NCI-H1694 treated with DMSO at 0.1 percent for 48 hours (cell line): ENCODE measurements around the gene PFN3.

Source experiments
- DNase-seq: peaks from one replicate; lab custom pipeline; 2025; lab: John Stamatoyannopoulos, UW

Gene PFN3

DNA sequence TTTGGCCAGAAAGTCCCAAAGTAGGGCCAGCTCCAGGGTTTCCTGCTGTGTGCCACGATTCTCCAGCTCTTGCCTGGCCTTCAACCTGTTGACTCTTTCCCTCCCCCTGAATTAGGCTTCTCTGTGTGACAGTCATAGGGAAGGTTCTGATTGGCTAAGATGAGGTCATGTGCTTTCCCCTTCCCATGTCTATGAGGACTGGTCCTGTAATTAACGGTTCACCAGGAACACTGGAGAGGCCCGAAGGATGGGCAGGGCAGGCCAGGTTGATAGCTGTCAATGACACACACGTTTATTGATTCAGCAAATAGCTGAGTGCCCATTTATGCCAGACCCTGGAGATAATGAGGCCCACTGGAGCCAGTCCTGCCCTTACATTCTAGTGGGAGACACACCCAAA lies 37.2 kb upstream of the PFN3 start:
- no peak for DNase-seq

DNA sequence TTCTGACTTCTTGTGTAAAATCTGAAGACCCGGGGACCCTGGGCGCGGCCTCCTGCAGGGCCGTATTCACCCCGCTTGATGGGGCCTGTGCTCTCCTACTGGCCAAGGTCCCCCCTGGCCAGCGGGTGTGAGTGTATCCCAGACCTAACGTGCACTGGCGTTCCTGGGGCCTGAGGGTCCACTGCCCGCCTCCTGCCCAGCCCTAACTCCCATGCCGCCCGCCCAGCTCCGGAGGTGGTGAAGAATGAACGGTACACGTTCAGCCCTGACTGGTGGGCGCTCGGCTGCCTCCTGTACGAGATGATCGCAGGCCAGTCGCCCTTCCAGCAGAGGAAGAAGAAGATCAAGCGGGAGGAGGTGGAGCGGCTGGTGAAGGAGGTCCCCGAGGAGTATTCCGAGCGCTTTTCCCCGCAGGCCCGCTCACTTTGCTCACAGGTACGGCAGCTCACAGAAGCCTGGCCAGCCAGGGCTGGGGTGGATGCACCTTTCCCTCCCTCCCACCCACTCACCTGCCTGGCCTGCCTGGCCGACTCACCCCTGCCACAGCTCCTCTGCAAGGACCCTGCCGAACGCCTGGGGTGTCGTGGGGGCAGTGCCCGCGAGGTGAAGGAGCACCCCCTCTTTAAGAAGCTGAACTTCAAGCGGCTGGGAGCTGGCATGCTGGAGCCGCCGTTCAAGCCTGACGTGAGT lies 35.5 kb upstream of the PFN3 start:
- no peak for DNase-seq

DNA sequence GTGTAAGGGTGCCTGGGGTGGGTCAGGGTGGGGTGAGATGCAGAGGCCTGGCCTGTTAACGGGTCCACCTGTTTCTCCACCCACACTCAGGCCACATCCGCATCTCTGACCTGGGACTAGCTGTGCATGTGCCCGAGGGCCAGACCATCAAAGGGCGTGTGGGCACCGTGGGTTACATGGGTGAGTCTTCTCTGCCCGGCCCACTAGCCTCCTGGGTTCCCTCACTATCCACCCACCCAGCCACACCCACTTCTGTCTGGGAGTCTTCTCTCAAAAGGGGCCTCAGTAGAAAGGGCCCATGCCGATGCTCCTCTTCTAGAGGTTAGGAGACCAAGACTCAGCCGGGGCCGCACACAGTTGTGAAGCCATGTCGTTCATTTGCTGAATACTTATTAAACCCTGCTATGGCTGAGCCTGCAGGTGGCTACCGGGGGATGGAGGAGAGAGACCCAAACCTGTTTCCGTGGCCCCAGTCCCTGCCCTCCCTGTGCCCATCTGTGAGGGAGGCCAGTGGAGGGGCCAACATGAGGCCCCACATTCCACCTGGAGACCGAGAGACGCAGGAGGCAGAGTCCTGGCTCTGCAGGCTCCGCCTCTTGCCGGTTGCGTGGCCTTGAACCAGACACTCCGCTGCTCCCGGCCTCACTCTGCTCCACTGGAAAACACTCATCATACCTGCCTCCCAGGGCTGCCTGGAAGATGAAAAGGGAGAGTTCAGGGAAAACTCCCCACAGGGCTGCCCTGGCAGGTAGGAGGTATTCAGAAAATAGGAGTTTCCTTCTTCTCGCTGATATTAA lies 34.7 kb upstream of the PFN3 start:
- no peak for DNase-seq

DNA sequence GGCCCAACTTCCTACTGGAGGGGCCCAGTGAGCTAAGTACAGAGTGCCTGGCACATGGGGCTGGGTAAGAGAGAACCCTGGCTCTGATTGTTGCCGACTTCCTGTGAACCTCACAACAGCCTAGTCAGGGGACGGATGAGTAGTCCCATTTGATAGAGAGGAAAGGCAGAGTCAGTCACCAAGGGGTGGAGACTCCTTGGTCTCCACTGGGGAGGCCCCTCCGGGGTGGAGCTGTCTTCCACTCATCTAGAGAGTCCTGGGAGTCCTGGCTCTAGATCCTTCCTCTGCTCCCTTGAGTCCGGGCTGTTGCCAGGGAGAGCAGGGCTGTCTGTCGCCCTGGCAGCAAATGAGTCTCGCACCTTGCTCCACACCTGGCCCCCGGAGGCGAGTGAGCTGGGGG lies 34.0 kb upstream of the PFN3 start:
- no peak for DNase-seq

DNA sequence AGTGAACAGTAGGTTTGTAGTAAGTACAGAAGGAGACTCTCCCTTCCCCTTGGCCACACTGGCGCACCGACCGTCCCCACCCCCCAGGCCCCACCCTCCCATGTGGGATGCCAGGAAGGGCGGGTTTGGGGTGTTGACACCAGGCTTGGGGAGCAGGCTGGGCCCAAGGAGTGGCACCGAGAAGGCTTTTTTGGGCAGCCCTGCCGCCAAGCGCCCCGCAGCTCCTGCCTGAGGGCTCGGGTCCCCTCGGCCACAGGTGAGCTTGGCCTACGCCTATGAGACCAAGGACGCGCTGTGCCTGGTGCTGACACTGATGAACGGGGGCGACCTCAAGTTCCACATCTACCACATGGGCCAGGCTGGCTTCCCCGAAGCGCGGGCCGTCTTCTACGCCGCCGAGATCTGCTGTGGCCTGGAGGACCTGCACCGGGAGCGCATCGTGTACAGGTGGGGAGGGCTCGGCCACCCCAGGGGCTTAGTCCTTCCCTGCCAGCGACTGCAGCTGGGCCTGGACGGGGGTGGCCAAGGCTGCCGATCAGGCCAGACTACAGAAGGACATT lies 33.3 kb upstream of the PFN3 start:
- DNase-seq = no peak

DNA sequence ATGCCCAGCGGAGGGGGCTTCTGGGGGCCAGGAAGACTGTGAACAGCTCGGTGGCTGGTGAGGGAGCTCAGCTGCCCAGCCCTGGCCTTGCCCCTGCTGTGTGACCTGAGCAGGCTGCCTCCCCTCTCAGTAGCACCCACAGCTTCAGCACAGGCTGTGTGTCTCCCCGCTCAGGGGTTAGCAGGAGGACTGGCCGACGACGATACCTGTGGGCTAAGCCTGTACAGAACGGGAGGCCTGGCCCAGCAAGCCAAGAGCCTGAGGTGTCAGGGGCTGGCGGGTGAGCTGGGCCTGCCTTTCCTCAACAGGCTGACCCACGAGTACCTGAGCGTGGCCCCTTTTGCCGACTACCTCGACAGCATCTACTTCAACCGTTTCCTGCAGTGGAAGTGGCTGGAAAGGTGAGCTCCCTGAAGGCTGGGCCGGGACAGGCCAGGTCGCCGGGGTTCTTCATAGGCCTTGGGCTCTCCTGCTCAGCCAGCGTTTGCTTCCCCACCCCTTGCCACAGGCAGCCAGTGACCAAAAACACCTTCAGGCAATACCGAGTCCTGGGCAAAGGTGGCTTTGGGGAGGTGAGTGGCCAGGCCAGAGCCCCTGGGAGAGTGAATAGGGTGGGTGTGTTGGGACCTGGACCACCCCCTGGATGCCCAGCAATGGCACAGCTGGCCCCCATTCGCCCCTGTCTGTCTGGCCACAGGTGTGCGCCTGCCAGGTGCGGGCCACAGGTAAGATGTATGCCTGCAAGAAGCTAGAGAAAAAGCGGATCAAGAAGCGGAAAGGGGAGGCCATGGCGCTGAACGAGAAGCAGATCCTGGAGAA lies 32.6 kb upstream of the PFN3 start:
- DNase-seq = no peak

DNA sequence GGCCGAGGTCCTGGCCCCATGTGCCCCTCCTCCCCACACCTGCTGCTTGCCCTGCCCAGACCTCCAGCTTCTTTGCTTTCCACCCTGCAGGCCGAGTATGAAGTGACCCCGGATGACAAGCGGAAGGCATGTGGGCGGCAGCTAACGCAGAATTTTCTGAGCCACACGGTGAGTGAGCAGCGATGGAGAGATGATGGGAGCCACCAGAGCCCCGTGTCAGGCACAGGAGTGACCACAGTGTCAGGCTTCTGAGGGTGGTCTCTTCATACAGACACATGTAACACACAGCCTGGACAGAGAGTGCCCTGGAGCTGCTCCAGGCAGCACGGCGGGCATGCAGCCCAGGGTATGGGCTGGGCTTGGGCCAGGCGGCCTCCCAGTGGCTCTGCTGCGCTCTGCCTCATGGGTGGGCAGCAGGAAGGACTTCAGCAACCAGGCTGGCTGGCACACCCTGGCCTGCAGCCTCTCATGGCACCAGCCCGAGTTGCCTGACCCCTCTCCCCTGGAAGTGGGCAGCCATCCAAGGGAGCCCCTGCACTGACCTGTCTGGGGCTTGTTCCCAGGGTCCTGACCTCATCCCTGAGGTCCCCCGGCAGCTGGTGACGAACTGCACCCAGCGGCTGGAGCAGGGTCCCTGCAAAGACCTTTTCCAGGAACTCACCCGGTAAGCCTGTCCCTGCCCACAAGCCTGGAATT lies 31.8 kb upstream of the PFN3 start:
- no peak for DNase-seq

DNA sequence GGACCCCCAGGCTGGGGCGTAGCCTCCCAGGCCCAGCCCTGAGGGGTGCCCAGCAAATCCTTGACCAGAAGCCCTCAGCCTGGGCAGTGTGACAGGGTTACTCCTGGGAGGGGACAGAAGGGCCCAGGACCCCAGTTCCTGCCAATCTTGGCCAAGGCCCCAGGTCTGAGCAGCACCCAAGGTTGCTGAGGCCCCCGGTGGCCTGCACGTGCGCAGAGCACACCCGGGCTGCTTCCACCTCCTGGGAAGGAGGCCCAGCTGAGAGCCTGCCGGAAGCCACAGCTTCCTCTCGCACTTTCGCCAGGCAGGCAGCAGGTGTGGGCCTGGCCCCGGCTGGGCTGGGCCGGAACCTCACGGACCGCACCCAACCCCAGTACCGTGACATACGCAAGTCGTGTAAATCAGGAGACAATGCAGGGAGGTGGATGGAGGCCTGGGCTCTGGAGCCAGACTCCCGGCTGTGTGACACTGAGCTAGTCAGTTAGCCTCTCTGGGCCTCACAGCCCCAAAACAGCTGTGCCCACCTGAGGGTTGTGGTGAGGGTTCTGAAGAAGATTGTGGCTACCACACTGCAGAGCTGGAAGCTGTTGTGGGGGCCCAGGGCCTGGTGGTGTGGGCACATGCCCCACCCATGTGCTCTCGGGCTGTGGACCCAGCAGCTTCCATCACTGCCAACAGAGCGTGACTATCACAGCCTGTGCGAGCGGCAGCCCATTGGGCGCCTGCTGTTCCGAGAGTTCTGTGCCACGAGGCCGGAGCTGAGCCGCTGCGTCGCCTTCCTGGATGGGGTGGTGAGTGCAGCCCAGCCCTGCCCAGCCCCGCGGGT lies 31.1 kb upstream of the PFN3 start:
- no peak for DNase-seq

DNA sequence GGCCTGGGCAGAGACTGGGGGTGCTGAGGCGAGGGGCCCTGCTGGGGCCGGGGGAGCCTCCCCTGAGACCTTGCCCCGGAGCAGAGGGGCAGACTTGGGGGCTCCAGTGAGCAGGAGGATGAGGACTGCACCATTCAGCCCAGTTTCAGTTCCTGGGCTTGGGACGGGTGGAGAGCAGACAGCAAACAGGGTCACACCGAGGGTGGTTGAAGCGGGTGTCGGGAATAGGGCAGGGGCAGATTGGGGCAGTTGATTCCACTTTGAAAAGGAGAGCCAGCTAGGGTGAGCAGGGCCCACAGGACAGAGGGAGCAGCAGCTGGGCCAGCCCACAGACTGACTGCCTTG lies 30.5 kb upstream of the PFN3 start:
- no peak for DNase-seq

DNA sequence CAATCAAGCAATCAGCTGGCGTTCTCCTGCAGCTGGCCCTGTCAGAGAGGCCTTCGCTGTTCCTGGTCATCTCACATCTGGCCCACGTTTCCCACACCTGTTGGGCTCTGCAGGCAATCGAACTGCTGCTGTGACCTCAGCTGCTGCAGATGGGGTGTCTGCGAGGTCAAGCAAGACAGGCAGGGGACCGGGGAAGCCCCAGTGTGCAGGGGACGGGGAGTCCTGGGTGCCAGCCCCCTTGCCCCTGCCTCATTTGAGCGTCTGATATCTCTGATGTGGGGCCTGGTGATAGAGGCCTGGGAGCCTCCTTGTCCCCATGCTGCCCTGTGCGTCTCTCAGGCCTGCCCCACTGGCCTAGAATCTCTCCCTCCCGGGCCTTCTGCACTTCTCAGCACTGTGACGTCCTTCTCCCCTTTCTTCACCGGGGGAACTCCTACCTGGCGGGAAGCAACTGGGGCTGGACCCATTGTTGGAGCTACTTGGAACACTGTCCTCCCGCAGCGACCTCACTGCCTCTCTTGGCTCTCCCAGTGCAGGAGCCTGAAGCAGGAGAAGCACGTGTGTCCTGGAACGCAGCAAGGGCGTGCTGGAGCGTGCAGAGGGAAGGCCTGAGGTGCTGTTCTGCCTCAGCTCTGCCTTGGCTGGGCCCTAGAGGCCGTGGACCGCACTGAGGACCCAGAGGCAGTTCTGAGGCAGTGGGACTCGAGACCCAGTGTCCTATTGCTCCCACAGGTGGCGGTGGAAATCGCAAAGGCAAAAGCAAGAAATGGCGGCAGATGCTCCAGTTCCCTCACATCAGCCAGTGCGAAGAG lies 29.9 kb upstream of the PFN3 start:
- DNase-seq = no peak

DNA sequence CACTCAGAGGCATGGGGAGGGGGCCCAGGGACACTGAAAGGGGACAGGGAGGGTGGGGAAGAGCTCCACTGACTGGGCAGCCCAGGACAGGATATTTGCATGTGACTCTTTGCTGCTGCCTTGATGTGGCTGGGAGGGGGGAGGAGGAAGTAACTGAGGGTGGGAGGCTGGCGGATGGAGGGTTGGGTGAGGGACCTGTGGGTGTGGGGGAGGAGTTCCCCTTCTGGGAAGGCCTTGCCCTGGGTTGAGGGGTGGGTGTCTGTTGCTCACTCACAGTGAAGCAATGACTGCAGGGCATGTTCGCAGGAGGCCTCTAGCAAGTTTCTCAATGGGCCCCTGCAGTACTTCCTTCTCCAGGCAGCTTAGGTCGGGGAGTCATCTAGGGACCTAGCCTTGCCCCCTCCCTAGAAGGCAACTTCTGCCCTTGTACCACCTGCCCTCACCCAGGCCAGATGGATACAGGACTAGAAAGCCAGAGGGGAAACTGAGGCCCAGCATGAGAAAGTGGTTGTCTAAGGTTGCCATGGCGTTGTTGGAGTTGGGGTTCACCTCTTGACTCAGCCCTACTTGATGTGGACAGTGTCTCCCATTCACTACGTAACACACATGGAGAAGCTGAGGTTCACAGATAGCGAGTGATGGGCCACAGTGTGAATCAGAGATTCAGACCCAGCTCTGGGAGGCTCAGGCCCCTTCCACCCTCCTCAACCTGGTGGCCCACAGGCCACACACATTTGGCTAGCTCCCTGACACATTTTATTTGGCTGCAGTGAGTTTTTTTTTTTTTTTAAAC lies 29.0 kb upstream of the PFN3 start:
- DNase-seq = no peak

DNA sequence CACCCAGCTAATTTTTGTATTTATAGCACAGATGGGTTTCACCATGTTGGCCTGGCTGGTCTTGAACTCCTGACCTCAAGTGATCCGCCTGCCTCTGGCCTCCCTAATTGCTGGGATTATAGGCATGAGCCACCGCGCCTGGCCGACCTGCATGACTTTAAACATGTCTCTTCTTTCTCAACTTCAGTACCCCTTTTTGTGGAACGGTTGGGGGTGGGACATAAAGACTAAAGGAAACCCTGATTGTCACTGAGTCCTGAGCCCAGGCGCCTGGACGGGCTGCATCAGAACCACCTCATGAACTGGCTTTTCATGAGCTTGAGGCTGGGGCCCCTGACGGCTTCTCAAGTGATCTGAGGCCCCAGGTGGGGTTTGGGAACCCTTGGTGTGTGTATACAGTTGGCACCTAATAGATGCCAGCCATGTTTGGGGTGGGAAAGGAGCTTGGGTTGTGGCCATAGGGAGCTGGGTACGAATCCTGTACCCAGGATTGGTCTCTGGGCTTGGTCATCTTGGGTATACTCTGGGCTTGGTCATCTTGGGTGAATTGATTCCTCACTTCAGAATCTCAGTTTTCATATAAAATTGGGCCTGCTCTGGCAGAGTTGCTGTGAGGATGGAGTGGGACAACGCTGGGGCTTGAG lies 28.2 kb upstream of the PFN3 start:
- DNase-seq = no peak

DNA sequence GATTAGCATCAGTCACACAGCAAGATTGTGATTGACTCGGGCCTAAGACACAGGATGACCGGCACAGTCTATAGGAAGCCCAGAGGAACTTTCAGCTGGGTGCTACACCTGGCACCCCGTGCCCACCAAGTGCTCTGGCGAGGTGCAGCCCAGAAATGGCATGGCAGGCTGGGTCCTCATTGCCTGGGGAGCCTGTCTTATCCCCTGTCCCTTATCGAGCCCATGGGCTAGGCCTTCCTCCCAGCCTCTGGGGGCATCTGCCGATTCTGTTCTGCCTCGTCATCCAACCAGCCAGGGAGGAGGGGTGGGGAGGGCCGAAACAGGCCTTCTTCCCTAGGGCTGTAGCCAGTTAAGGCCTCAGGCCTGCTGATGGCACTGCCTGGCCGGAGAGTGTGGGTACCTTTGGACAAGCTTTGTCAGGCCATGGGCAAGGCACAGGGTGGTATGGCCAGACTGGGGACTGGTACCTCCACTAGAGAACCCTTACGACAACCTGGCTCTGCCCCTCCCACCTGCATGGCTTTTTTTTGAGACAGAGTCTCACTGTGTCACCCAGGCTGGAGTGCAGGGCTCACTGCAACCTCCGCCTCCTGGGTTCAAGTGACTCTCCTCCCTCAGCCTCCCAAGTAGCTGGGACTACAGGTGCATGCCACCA lies 27.6 kb upstream of the PFN3 start:
- DNase-seq = no peak

DNA sequence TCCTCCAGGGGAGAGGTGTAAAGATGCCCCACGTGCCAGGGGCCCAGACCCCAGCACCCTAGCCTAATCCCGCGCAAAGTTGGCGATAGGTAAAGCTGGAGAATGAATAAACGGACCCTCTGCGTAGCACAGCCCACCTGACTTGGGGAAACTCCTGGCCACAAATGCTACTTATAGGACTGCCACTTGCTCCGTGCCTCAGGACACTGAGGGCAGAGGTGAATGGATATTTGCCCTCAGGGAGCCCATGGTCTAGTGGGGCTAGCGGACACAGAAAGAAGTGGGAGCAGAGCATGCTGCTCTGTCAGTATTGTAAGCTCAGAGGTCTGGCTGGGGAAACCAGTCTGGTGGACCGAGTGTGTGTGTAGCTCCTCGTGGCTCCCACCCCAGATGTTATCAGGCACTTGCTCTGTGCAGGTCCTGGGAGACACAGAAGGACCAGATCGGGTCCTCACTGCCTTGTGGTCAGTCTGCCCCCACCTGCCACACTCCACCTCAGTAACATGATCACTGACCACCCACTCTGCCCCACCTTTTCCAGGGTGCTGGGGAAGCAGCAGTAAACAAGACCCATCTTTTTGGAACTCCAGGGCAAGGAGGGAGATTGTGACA lies 26.9 kb upstream of the PFN3 start:
- no peak for DNase-seq

DNA sequence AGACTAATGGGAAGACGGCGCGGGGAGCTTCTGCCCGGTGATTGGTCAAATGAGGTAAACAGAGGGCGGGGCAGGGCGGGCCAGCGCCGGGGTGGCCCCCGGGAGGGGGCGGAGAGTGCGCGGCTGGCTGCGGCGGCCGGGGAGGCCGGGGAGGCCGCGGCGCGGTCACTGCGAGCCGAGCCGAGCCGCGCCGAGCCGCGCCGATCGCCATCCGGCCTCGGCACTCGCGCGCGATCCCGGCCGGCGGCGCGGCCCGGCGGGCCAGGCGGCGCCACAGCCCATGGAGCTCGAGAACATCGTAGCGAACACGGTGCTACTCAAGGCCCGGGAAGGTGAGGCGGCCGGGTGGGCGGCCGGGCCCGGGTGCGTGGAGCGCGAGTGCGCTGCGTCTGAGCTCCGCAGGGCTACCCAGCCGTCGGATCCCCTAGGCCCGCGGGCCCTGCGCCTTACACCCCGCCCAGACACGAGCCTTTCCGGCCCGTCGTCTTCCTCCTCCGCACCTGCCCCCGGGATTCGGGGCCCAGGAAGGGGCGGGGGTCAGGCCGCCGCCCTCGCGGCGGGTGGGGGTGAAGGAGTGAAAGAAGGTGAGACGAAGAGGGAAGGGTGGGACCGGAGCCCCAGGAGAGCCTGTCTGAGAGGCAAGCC lies 26.2 kb upstream of the PFN3 start, which contains the start of gene GRK6:
Gene GRK6, plus strand, starts transcription at position 111 of the 645 bp plus-strand sequence. Its CDS starts 170 bp downstream, at position 281.
- DNase-seq = no peak

DNA sequence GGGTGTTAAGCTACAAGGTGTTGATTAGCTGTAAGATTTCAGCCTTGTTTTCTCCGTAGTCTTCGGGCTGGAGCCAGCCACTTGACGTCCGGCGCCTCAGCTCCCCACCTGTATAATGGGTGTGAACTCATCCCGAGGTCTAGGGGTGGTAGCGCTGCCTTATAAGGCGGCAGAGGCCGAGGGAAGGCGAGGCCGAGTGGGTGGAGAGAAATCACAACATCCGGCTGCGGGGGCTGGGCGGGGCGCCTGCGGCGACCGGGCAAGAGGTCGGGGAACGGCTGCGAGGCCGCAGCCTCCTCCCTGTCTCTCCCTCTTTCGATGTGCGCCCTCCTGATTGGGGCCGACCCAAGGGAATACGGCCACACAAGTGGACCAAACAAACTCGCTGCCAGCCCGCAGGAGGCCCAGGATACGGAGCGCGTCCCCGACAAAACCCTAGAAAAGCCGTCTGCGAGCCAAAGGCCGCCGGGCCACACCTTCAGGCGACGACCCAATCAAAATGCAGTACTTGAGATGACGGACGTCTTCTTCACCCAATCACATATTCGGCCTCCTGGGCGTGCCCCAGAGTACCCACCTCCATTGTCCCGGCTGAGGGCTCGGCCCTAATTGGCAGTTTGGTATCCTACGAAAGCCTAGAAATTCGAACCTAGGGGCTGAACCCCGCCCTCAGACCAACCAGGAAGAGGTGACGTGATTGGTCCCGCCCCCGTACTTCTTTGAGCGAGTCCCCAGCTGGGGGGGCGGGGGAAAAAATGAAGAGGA lies 25.5 kb upstream of the PFN3 start:
- peak; percentile 99 for DNase-seq
